Endothelial cell of hepatic sinusoid (primary cell): Measurements from ENCODE around the gene ZBED3.
"Not testable (repeated sequence)": the region's sequence is repeated elsewhere in the genome, so short reads cannot be mapped to it uniquely, and the experiment has no call there.

ENCODE experiments used
- in situ Hi-C: cut with HindIII; loops from 2 replicates; pipeline ENCODE4 v1.10.0; 2017; ENCODE audit warnings: low sequenced_read_pairs

Gene ZBED3

DNA sequence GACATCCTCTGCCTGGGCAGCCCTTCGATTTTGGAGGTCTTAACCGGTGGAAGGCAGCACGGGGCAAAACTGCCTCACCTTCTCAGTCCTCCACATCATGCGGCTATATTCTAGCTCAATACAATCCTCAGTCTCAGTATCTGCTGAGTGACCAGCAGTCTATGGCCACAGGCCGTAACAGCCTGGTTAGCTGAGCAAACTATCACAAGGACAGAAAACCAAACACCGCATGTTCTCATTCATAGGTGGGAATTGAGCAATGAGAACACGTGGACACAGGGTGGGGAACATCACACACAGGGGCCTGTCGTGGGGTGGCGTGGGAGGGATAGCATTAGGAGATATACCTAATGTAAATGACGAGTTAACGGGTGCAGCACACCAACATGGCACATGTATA is 6.6 kb downstream of the ZBED3 start:
- in situ Hi-C loops, result not testable (repeated sequence)

DNA sequence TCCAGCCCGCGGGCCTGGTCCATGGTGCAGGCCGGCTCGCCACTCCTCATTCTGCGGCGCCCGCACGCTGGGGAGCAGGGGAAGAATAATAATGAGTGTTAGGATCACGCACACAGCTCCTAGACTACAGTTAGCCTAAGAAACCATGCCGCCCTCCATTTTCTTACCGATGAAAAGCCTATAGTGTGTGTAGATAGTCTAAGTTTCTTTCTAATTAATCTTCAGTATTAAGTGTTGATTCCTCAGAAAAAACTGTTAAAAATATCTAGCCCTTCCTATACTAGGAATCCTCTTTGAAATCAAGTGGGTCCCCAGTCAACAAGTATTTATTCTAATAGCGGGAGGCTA is 9.3 kb downstream of the ZBED3 start:
- in situ Hi-C loops, result no loop called here

DNA sequence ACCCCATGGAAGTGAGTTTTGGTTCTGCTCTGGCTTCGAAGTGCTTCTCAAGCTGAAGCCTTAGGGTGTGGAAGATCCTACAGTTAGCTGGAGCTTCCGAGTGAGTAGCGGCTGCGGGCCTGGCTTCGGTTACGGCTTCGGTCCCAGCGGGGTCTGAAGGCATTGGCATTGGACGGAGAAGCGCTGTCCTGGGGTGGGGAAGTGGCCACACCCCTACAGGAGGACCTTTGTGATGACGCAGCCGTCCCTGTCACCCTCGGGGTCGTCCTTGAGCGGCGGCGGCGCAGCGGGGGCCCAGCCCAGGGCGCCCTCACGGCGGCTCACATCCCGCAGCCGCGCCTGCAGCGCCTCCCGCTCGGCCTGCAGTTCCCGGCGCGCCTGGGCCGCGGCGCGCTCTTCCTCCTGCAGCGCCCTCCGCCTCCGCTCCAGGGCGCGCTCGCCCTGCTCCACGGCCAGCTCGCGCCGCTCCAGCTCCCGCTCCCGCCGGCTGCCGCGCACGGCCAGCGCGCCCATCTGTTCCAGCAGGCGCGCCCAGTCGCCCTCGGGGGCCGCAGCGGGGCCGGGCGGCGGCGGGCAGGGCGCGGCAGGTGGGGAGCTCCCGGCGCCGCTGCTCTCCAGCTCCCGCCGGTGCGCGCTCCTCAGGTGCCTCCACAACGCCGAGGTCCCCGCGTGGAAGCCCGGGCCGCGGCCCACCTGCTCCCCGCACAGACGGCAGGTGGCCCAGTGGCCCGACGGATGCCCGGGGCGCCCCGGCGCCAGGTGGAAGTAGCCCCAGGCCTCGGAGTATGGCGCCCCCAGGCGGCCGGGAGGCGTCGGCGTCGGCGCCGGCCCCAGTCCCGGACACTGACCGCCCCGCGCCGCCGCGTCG is 9.9 kb downstream of the ZBED3 start:
- in situ Hi-C loops, result no loop called here

DNA sequence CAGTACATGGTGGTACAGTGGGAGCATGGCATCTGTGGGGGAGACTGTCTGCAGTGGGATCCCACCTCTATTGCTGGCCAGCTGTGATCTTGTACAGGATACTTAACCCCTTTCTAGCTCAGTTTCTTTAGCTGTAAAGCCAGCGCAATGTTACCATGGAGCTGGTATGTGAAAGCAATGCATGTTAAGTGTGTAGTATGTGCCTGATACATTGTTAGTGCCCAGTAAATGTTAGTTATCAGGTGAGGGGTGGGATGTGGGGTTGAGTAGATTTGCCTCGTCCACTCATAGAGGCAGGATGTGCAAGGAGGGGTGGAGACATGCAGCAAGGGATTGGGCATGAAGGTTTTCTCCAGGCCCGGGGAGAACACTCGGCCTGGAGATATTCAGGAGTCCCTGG is 12.3 kb downstream of the ZBED3 start:
- in situ Hi-C loops, result no loop called here

DNA sequence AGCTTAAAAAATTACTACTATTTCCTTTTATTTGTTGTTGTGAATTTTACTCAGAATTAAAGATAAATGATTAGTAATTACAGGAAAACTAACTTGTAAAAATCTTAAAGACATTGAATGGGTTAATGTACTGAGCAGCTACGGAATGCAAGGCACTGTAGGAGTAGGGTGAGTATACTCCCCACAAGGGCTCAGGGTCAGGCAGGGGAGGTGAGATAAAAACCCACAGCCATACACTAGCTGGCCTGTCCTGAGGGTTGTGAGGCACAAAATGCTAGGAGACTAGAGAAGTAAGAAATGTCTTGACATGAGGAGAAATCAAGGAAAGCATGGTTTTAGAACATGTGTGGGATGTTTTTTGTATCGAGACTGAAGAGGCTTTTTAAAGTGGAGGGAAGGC is 13.4 kb downstream of the ZBED3 start:
- in situ Hi-C loops, result no loop called here

DNA sequence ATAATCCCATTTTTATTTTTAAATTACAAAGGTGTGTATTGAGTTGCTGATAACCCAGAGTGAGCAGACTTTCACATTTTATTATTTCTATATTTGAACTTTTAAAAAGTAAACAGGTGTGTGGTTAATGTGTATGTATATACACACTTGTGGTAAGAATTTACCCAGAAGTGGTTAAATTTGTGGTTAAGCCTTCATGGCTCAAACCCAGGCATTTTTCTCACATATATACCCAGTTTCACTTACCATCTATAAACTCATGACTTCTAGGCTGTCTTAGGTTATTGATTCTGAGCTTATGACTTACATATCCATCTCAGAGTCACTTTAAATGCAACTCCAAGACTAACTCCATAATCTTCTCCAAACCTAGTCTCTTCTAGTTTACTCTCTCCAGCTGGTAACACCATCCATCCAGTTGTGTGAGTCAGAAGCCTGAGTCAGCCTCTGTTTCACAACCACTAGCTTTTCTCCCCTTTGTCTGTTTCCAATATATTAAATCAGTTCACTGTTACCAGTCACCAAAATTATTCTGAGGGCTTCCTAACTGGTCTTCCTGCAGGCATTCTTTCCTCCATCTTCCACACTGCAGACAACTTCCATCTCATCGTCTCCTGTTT is 20.2 kb downstream of the ZBED3 start:
- in situ Hi-C loops, result no loop called here

DNA sequence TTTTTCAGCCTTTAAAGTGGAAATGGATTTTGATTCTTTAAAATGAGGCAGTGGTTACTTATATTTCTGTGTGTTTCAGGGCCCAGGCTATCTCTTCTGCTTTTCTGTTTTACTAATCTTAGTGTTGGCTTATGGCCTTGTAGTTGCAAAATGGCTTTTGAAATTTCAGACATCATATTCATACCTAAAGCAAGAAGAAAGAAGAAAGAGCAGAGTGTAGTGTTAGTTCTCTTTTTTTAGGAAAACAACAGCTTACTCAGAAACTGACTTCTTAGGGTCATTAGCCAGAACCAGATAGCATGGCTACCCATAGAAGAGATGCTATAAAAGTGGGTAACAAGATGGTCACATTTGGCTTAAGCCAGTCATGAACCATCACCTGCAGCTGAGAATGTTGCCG is 20.9 kb downstream of the ZBED3 start:
- in situ Hi-C loops, result no loop called here

DNA sequence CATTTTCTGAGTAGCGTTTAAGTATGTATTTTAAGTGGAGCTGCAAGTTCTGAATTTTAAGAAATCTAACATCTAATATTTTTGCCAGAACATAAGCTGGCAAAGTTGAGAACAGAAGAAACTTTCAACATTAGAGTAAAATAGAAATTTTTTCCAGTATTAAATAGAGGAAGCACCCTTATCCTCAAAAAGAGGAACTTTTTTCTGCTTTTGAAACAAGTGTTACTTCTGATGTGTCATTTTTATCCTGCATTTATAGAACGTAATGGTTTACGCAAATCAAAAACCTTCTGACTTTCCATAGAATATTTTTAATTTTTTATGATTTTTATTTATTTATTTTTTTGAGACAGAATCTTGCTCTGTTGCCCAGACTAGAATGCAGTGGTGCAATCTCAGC is 21.8 kb downstream of the ZBED3 start:
- in situ Hi-C loops, result no loop called here

DNA sequence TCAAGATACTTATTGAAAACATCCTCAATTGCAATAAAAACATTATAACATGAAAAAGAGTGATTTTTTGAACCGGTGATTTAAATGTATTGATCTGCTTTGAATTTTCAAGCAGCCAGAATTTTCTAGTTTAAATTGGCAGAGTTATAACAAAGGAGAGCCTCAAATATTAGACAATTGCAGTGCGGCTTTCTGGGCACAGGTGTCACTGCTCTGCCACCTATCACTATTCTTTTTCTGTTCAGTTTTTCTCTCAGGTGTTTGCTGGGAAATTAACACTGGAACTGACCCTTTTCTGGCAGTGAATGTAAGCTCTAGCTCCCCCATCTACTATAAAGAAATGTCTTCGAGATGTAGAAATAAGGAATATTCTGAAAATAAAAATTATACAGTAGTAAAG is 23.0 kb downstream of the ZBED3 start:
- in situ Hi-C loops, result no loop called here

DNA sequence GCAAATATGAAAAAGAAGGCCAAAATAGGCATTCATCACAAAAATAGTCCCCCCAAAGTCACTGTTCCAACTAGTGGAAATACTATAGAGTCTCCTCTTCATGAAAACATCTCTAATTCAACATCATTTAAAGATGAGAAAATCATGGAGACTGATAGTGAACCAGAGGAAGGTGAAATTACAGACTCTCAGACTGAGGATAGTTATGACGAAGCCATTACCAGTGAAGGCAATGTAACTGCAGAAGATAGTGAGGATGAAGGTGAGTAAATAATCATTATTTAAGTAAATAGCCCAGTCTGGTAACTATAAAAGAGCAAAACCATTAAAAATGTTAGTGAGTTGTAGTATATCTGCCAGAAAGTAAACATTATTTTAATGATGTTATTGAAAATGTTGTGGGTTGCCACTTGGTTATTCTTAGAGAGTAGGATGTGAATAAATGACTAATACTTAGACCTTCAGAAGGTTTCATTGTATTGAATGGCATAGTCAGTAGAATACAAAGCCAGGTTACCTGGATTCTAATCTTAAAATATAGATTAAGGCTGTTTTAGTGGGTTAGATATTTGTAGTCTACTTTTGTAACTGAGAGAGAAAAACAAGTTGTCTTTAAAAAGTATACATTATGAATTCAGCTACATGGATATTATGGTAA is 40.5 kb downstream of the ZBED3 start:
- in situ Hi-C loops, result no loop called here

DNA sequence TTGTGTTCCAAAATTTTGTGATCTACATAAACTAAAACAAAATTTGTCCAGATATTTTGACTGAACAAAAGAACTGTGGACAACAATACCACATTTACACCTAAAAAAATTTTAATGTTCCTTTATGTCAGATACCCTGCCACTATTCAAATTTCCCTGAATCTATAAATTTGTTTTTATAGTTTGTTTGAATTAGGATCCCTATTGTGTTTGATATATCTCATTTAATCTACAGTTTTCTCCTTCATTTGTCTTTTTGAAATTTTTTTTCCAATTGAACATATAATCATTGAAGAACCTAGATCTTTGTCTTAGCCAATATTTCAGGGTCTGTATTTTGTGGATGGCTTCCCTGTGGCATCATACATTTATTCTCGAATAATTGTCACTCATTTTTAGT is 51.1 kb downstream of the ZBED3 start:
- in situ Hi-C loops, result no loop called here

DNA sequence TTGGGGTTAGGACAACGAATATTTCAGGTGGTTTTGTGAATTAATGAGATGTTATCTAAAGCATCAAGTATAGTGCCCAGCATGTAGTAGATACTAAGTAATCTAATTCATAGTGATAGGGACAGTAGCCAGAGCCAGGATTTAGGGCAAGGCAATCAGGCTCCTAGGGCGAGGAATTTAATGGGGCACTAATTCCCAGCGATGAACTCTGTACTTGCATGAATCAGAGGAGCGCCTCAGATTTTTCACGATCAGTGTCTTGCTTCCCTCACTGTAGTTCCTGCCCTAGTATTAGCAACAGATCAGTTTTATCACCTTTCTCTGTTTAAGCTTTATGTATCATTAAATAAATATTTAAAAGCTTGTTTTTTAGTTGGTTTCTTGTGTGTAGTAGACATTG is 53.7 kb downstream of the ZBED3 start:
- in situ Hi-C loops, result no loop called here

DNA sequence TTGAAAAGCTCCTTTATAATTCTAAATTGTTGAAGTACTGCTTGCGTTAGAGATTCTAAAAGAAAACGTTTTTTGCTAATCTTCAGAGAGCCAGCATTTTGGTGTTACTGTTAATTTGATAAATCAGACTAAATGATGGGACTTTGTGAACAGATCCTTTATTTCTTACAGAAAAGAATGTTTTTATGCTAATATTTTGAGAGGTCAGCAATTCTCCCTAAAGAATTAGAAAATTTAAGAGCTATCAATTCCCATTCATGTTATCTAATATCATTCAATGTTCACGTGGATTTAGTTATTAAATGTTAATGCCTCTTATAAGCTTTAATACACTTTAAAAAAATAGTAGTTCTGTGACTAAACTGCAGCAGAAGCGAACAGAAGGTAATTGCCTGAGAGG is 54.5 kb downstream of the ZBED3 start:
- in situ Hi-C loops, result no loop called here

DNA sequence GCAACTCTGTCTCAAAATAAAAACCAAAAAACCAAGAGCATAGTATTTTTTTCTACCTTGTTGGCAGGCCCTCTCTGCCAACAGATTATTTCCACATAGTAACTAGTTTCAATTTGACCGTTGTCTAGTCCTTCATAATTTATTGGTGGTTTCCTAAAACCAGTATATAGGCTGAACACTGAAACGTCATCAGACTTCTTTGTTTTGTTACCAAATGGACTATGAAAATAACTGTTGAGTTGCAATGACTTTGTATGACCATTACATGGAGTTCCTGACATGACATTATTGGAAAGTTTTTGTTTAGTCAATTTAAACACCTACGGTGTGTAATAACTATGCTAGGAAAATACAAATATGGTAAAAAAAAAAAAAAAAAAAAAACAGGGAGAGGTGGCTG is 55.2 kb downstream of the ZBED3 start:
- in situ Hi-C loops, result no loop called here

DNA sequence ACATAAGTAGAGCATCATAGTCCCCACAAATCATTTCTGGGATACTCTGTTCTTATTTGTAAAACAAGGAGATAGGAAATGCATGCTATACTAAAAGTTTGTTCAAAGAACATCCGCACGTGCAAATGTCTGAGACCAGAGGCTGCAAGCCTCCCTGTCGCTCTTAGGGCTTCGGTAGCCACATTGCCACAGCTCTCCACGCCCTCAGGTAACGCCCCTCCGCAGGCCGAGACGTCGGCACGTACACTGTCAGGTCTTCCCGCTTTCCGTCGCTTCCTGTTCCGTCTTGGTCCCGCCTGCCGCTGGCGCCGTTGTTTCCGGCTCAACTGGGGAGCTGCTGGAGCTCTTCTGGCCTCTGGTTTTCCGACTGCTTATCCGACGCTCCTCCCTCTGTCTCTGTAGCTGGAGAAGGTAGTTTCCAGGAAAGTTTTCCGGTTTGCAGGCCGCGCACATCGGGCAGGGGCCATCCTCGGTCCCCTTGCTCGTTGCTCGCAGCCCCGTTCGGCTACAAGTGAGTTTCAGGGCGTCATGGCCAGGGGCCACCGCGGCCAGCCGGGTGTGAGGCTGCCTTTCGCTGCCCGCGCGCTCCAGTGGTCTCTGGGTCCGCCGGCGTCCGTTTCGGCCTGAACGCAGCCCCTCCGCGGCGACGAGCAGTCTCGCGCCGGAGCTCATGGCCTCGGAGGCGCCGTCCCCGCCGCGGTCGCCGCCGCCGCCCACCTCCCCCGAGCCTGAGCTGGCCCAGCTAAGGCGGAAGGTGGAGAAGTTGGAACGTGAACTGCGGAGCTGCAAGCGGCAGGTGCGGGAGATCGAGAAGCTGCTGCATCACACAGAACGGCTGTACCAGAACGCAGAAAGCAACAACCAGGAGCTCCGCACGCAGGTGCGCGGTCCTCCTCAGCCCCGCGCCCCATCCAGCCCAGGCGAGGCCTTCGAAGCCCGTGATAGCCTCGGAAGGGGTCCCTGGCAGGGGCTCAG is 56.7 kb downstream of the ZBED3 start, which contains the start of gene AGGF1:
Gene AGGF1, plus strand, starts transcription at position 308 of the 975 bp plus-strand sequence. Its CDS starts 363 bp downstream, at position 671.
- in situ Hi-C loops, result no loop called here

DNA sequence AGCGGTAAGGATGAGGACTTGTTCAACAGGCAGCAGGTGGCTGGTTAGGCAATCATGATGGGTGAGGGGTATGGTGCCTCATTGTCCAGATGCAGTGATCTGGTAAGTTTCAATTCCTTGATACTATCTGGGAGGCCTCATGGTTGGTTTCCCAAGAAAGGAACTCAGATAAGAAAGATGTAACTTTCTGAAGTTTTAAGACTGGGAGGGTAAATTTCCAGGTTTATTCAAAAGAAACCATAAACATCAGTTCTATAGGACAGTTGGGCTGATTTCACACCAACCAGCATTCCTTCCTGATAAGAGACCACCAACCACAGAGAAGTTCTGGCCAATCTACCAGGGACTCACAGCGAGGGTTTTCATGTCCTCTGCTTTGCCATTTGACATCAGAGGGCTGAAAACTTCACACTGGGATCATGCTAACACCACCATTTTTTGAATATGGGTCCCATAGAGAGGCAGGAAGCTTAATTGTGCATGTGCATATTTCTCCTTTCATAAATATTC is 57.7 kb downstream of the ZBED3 start:
- in situ Hi-C loops, result no loop called here

DNA sequence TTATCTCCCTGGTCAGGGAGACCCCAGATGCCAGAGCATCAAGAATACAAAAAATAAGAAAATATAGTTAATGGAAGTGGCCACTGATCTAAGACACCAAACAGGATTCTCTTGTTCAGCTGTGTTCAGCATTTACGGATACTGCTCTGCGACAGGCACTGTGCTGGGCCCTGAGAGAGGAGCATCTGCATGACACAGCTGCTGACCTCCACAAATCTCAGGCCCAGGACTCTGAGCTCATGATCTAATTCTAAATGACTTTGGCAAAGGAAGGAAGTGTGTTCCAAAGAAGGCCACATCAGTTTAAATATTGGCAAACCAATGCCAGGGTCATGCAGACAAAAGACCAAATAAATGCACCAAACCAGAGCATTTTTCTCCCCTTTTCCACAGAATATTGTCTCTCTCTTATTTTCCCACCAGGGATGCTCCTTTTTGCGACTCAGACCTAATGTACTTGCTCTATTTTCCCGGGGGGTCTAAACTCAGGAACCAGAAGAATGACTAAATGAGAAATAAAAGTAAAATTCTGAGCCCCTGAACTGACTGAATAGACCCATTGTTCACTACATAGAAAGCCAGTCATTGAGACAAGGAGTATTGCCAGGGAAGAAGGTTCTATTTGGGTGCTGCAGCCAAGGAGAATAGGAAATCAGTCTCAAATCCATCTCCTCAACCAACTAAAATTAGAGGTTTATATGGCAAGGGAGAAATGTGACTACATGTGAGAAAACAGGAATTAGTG is 58.3 kb downstream of the ZBED3 start:
- in situ Hi-C loops, result no loop called here

DNA sequence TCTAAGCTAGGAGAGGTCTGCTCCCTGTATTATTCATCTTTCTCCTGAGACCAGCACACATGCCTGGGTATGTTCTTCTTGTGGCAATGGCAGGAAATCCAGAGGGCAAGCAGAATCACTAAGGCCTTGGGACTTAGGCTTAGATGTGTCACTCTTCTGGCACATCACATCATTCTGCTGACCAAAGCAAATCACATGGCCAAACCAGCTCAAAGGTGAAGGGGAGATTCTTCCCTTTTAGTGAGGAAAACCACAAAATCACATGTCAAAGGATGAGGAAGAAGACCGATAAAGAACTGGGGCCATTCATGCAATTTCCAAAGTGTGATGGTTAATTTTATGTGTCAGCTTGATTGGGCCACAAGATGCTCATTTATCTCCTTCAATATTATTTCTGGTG is 62.6 kb downstream of the ZBED3 start:
- in situ Hi-C loops, result no loop called here

DNA sequence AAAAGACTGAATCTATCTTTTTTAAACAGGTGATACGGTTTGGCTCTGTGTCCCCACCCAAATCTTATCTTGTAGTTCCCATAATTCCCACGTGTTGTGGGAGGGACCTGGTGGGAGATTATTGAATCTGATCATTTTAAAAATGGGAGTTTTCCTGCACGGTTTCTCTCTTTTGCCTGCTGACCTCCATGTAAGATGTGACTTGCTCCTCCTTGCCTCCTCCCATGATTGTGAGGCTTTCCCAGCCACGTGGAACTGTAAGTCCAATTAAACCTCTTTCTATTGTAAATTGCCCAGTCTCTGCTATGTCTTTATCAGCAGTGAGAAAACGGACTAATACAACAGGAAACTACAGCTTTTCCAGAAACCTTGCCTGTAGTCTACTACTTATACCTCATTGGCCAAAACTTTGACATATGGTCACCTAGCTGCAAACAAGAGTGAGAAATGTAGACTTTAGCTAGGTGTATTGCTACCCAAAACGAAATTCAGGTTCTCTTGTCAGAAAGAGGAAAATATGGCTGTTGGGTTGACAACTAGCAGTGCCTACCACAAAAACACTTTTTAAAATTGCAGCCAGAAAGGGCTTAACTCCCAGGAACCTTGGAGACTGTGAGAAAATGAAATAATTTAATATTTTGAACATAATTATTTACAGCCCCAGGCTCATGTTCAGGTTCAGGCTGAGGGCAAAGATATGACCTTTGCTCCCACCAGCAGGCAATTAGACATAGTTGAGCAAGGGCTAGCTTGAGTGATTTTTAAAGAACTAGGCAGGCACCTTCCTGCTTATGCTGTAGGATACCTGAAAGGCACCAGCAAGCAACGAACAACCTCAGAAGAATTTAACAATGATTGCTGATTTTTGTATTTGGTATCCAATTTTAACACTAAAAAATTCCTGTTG is 64.3 kb downstream of the ZBED3 start:
- in situ Hi-C loops, result no loop called here
